MCF 10A (cell line): ENCODE measurements around the gene KLHL1. TPM values are rescaled to one million over a fixed set of nuclear protein-coding genes. Genes with fewer than 3 reads are reported as not detected.

ENCODE experiments used
- BruUV-seq: library from RNA; stranded (reverse); fragments of 400-500 nt; replicated peaks from 2 replicates; lab custom pipeline; 2021; lab: Mats Ljungman, UMichigan
- CTCF ChIA-PET: fragments of 300-600 bp; sonication (Branson Sonifier 250); formaldehyde crosslinking; extraction: SDS; loops from one replicate; lab custom pipeline; 2021; ENCODE audit warnings: antibody characterized with exemption, inconsistent platforms; lab: Yijun Ruan, JAX
- POLR2A ChIA-PET: fragments of 300-600, 350-650 bp; sonication (Branson Sonifier 250); formaldehyde crosslinking; extraction: SDS; loops from one replicate; lab custom pipeline; 2020; ENCODE audit warnings: antibody characterized with exemption, inconsistent platforms; lab: Yijun Ruan, JAX
- DNase-seq: peaks from one replicate; pipeline ENCODE4 v3.0.0-alpha.2; 2018; ENCODE audit not compliant: unreplicated experiment
- H3K27ac Mint-ChIP-seq: one replicate; pipeline ENCODE4 v1.8.0; 2022; ENCODE audit warnings: mild to moderate bottlenecking, low read depth, mixed read lengths; ENCODE audit not compliant: unreplicated experiment
- H3K27me3 Mint-ChIP-seq: one replicate; pipeline ENCODE4 v1.8.0; 2022; ENCODE audit warnings: mixed read lengths; ENCODE audit not compliant: insufficient read depth, unreplicated experiment
- H3K36me3 Mint-ChIP-seq: one replicate; pipeline ENCODE4 v1.8.0; 2022; ENCODE audit warnings: mild to moderate bottlenecking, moderate library complexity, mixed read lengths; ENCODE audit not compliant: insufficient read depth, unreplicated experiment
- H3K4me1 Mint-ChIP-seq: one replicate; pipeline ENCODE4 v1.8.0; 2022; ENCODE audit warnings: mixed read lengths; ENCODE audit not compliant: insufficient read depth, unreplicated experiment
- H3K4me3 Mint-ChIP-seq: one replicate; pipeline ENCODE4 v1.8.0; 2022; ENCODE audit warnings: mild to moderate bottlenecking, moderate library complexity, mixed read lengths; ENCODE audit not compliant: unreplicated experiment
- H3K9me3 Mint-ChIP-seq: one replicate; pipeline ENCODE4 v1.8.0; 2022; ENCODE audit warnings: mixed read lengths; ENCODE audit not compliant: unreplicated experiment
- CTCF ChIP-seq: fragments of 200-600 bp; IDR thresholded peaks from one replicate; pipeline ENCODE4 v1.8.0; 2022; ENCODE audit warnings: antibody characterized with exemption, mild to moderate bottlenecking; ENCODE audit not compliant: unreplicated experiment
- intact Hi-C: fragments of 100-400 bp; cut with micrococcal nuclease; formaldehyde crosslinking; loops from 2 replicates; pipeline ENCODE4 v1.14.1; 2022
- total RNA-seq: library from RNA; stranded (reverse); gene quantifications from 2 replicates; pipeline ENCODE4 v1.2.3, GENCODE V29; 2022

The KLHL1 gene
- total RNA-seq, 1 experiment from 2014 or later: not detected

GRCh38 chr13:69946511-69946910 lies 161.7 kb downstream of the KLHL1 start:
- BruUV-seq: no TSS peak
- CTCF ChIA-PET: interaction anchor here (0.7 kb wide), 1 partner anchor 620 kb away, joined by 4 read pairs; no protein-coding TSS in a partner anchor
- peaks cover 74% of the 10 kb centered on the region for H3K27me3 Mint-ChIP-seq
- intact Hi-C loops: no loop called here
- no peak overlapping the region for H3K4me3 Mint-ChIP-seq
- peaks cover 7% of the 10 kb centered on the region for H3K36me3 Mint-ChIP-seq
- TF ChIP-seq CTCF: no peak
- H3K4me1 Mint-ChIP-seq: no peaks in the 10 kb centered on the region
- no peaks in the 10 kb centered on the region for H3K9me3 Mint-ChIP-seq
- H3K27ac Mint-ChIP-seq: no peak overlapping the region
- POLR2A ChIA-PET: no interaction called here
- no peak for DNase-seq

GRCh38 chr13:69935043-69935442 lies 173.2 kb downstream of the KLHL1 start:
- TF ChIP-seq CTCF: peak; percentile 55
- Mint-ChIP-seq H3K27me3 (peaks cover 66% of the 10 kb centered on the region), H3K9me3 (no peaks in the 10 kb centered on the region)

GRCh38 chr13:69928262-69928661 lies 180.0 kb downstream of the KLHL1 start:
- TF ChIP-seq CTCF: no peak
- ChIA-PET CTCF (no interaction called here), POLR2A (no interaction called here)
- BruUV-seq: no TSS peak
- no peak overlapping the region for H3K27ac Mint-ChIP-seq
- intact Hi-C loops: no loop called here
- H3K4me1 Mint-ChIP-seq: no peaks in the 10 kb centered on the region
- no peaks in the 10 kb centered on the region for H3K9me3 Mint-ChIP-seq
- DNase-seq: no peak
- peaks cover 56% of the 10 kb centered on the region for H3K27me3 Mint-ChIP-seq
- H3K4me3 Mint-ChIP-seq: no peak overlapping the region
- no peaks in the 10 kb centered on the region for H3K36me3 Mint-ChIP-seq

More at GRCh38 chr13:69935043-69935442, 173.2 kb downstream of the KLHL1 start:
- no peak overlapping the region for H3K4me3 Mint-ChIP-seq
- intact Hi-C loops: loop anchor here (5.0 kb wide), 1 partner anchor 398 kb away; no protein-coding TSS in a partner anchor
- BruUV-seq: no TSS peak
- DNase-seq: peak; percentile 74
- H3K4me1 Mint-ChIP-seq: no peaks in the 10 kb centered on the region
- no peak overlapping the region for H3K27ac Mint-ChIP-seq
- no peaks in the 10 kb centered on the region for H3K36me3 Mint-ChIP-seq
- ChIA-PET POLR2A (no interaction called here), CTCF (interaction anchor here (0.6 to 0.7 kb wide), 2 partner anchors 28 to 44 kb away, joined by 3 read pairs; no protein-coding TSS in a partner anchor)

- ChIA-PET CTCF (no interaction called here), POLR2A (no interaction called here)
- no peak for TF ChIP-seq CTCF
- no peak overlapping the region for H3K27ac Mint-ChIP-seq
- DNase-seq: no peak
- no peaks in the 10 kb centered on the region for H3K9me3 Mint-ChIP-seq
- intact Hi-C loops: no loop called here
- no peak overlapping the region for H3K4me3 Mint-ChIP-seq
- no peaks in the 10 kb centered on the region for H3K36me3 Mint-ChIP-seq
- BruUV-seq: no TSS peak
- H3K27me3 Mint-ChIP-seq: peaks cover 68% of the 10 kb centered on the region
- H3K4me1 Mint-ChIP-seq: no peaks in the 10 kb centered on the region
These were observed 187.1 kb downstream of the KLHL1 start for GRCh38 chr13:69921156-69921555.
